ENCODE results near the gene SUGP1.
A peak's percentile ranks its signal among the peaks of the same experiment; 100 is the strongest.

The SUGP1 gene

DNA sequence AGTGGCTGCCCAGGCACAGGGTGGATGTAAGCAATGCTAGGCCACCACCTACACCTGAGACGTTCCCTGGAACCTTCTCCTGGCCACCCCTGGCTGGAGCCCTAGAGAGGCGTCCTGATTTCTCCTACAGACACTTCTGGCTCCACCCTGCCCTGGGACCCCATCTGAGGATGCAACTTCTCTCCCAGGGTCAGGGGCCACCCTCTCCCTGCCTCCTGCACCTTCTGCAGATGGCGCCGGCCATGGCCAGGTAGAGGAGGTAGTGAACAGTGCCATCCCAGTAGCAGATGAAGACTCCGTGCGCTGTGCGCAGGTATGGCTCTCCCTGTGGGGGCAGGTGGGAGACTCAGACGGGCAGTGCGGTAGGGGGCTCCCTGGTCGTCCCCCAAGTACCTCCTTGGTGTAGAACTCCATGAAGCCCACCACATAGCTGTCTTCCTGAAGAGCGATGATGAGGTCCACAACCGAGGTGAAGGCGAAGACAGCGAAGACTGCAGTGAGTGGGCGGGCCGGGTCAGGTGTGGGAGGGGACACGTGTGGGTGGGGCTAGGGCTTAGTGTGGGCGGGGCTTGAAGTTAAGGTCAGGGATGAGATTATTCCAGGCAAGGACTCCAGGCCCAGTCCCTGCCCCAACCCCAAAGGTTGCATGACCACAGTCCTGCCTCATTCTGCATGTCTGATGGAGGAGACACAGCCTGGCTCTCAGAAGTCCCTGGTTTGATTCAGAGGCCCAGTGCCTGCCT, 50.2 kb downstream of the SUGP1 start:
- Histone ChIP-seq H3K36me3 (ENCODE audit: insufficient read depth, low read depth, low read length) (no peaks in the 10 kb centered on the region), H3K9me3 (ENCODE audit: insufficient read depth, low read depth, low read length) (no peaks in the 10 kb centered on the region), H3K9ac (ENCODE audit: low read depth, low read length) (no peak overlapping the region), H3K4me3 (ENCODE audit: low read length) (no peak overlapping the region), H3K27me3 (ENCODE audit: insufficient read depth, low read length) (peaks cover 16% of the 10 kb centered on the region), H3K4me1 (ENCODE audit: insufficient read depth, low read length) (no peaks in the 10 kb centered on the region), H3K27ac (ENCODE audit: low read length) (no peak overlapping the region)

DNA sequence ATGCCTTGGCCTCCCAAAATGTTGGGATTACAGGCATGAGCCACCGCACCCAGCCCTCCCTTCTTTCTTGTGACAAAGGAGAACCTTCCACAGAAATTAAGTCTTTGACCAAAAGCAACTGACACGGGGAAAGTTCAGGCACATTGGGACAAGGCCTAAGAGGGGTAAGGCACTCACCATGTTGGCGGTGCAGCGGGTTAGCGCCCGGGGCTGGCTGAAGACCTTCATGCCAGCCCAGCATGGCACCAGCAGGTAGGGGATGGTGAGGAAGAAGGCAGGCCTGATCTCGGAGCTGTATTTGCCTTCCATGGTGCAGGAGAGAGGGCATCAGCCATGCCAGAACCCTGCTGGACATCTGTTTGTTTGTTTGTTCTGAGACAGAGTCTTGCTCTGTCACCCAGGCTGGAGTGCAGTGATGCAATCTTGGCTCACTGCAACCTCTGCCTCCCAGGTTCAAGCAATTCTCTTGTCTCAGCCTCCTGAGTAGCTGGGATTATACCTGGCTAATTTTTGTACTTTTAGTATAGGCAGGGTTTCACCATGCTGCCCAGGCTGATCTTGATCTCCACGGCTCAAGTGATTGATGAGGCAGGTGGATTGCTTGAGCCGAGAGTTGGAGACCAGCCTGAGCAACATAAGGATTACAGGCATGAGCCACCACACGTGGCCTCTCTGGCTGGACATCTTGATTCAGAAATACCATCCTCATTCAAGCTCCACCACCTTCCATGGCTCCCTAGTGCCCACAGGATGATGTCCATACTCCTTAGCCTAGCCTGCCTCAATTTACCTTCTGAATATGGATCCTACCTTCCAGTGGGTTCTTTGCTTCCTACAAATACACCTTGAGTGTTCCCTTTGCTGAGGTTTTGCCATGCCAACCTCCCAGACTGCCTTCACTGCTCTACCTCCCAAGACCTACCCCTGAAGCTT, 51.6 kb downstream of the SUGP1 start:
- Histone ChIP-seq H3K9ac (ENCODE audit: low read depth, low read length) (no peak overlapping the region), H3K27me3 (ENCODE audit: insufficient read depth, low read length) (peaks cover 17% of the 10 kb centered on the region), H3K4me3 (ENCODE audit: low read length) (no peak overlapping the region), H3K36me3 (ENCODE audit: insufficient read depth, low read depth, low read length) (no peaks in the 10 kb centered on the region), H3K4me1 (ENCODE audit: insufficient read depth, low read length) (no peaks in the 10 kb centered on the region), H3K27ac (ENCODE audit: low read length) (no peak overlapping the region), H3K9me3 (ENCODE audit: insufficient read depth, low read depth, low read length) (no peaks in the 10 kb centered on the region)

DNA sequence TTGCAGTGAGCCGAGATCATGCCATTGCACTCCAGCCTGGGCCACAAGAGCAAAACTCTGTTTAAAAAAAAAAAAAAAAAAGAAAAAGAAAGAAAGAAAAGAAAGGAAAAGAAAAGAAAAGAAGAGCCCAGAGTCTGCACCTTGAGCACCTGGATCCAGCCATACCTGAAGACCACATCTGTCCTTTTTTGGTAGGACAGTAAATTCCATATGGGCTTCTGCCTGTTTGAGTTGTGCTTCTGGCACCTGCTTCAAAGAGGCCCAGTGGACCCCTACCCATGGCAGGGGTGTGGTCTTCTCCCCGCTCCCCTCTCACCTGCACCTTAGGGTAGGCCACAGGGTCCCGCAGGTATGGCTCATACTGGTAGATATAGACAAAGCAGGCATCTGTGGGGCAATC, 53.0 kb downstream of the SUGP1 start:
- H3K4me3 ChIP-seq (ENCODE audit: low read length) = no peak overlapping the region
- no peaks in the 10 kb centered on the region for H3K9me3 ChIP-seq (ENCODE audit: insufficient read depth, low read depth, low read length)
- H3K27me3 ChIP-seq (ENCODE audit: insufficient read depth, low read length) = peaks cover 25% of the 10 kb centered on the region
- no peaks in the 10 kb centered on the region for H3K36me3 ChIP-seq (ENCODE audit: insufficient read depth, low read depth, low read length)
- no peak overlapping the region for H3K27ac ChIP-seq (ENCODE audit: low read length)
- no peak overlapping the region for H3K9ac ChIP-seq (ENCODE audit: low read depth, low read length)
- H3K4me1 ChIP-seq (ENCODE audit: insufficient read depth, low read length) = no peaks in the 10 kb centered on the region; the same call in 1 of the 2 replicates

DNA sequence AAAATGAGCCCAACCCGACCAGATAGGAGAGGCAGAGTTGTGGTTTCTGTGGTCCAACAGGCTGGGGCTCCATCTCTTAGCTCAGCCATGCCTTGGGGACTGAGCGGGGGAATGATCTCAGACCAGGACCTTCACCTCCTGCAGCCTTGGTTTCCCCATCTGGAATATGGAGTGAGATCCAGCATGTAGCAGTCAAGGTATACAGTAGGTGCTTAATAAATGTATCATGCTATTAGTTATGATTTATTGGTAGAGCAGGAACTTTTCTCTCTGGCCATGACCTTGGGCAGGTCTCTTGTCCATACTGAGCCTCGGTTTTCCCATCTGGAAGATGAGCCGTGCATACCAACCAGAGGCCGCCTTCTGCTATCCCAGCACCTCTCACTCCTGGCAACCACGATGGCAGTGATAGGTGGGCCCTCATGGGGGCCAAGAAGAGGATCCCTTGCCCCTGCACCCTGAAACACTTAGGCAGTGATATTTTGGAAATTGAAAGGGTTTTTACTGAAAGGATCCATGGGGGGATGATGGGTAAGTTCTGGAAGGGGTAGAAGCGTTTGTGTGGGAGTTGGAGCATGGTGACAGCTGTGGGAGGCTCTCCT, 56.3 kb downstream of the SUGP1 start:
- no peaks in the 10 kb centered on the region for H3K36me3 ChIP-seq (ENCODE audit: insufficient read depth, low read depth, low read length)
- no peak overlapping the region for H3K27ac ChIP-seq (ENCODE audit: low read length)
- peaks cover 3% of the 10 kb centered on the region; the same call in 1 of the 2 replicates for H3K4me1 ChIP-seq (ENCODE audit: insufficient read depth, low read length)
- H3K27me3 ChIP-seq (ENCODE audit: insufficient read depth, low read length) = peaks cover 37% of the 10 kb centered on the region
- no peaks in the 10 kb centered on the region for H3K9me3 ChIP-seq (ENCODE audit: insufficient read depth, low read depth, low read length)
- no peak overlapping the region for H3K4me3 ChIP-seq (ENCODE audit: low read length)
- no peak overlapping the region for H3K9ac ChIP-seq (ENCODE audit: low read depth, low read length)

DNA sequence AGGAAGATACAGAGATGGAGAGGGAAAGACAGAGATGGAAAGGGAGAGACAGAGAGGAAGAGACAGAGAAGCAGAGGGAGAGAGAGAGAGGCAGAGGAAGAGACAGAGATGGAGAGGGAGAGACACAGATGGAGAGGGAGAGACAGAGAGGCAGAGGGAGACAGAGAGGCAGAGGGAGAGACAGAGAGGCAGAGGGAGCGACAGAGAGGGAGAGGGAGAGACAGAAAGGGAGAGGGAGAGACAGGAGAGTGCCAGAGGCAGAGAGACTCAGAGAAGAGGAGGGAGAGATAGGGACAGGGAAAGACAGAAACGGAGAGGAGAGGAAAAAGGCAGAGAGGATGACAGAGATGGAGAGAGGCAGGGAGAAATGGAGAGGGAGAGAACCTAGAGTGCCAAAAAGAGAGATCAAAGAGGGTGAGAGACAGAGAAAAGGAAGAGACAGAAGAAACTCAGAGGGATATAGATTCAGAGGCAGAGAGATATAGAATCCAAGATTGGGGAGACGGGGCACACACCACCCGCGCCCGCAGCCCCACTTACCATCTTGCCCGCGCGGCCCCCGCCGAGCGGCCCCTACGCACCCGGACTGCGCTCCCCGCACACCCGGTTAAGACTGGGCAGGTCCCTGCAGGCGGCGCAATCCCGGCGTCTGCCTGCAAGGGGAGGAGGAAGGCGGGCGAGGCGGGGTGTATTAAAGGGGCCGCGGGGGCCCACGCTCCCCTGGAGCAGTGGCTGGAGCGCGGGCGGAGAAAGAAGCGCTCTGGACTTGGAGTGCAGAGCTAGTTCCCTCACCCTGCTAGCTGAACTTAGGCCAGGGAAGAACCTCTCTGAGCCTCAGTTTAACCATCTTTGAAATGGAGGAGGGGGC, 57.9 kb downstream of the SUGP1 start:
- H3K36me3 ChIP-seq (ENCODE audit: insufficient read depth, low read depth, low read length) = no peaks in the 10 kb centered on the region
- H3K4me1 ChIP-seq (ENCODE audit: insufficient read depth, low read length) = peaks cover 3% of the 10 kb centered on the region; the same call in 1 of the 2 replicates
- H3K27me3 ChIP-seq (ENCODE audit: insufficient read depth, low read length) = peaks cover 37% of the 10 kb centered on the region
- H3K4me3 ChIP-seq (ENCODE audit: low read length) = peak overlapping the region; percentile 79
- H3K9me3 ChIP-seq (ENCODE audit: insufficient read depth, low read depth, low read length) = no peaks in the 10 kb centered on the region
- H3K27ac ChIP-seq (ENCODE audit: low read length) = no peak overlapping the region
- H3K9ac ChIP-seq (ENCODE audit: low read depth, low read length) = no peak overlapping the region

DNA sequence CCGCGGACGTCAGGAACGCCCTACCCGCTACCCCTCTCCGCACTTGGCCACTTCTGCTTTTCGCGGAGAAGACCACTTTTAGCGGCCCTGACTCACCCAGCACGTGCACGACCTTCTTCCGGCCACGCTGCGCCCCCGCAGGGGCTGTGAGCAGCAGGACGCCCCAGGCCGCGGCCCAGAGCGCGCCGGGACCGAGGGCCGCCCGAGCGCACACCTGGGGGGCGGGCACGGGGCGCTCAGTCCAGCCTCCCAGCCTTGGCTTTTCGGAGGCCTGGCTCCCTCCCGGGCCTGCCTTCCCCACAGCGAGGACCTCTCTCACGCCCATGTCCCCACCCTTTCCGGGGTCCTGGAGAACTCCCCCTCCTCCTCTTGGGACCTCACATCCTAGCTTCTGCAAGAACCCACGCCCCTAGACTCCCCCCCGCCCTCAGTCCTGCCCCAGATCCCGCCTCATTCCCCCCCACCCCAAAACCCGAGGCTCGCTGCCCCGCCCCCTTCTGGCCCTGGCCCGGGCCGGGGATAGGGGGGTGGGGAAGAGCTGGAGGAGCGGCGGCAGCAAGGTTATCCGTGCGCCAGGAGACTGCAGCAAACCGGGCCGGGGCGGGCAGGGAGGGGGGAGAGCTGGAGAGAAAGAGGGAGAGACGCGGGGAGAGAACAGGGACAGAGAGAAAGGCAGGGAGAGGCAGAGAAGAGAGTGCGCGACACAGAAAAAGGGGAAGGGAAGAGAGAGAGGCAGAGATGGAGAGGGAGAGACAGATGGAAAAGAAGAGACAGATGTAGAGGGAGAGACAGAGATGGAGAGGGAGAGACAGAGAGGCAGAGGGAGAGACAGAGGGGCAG, 58.7 kb downstream of the SUGP1 start:
- Histone ChIP-seq H3K9me3 (ENCODE audit: insufficient read depth, low read depth, low read length) (no peaks in the 10 kb centered on the region), H3K4me3 (ENCODE audit: low read length) (peak overlapping the region; percentile 79), H3K4me1 (ENCODE audit: insufficient read depth, low read length) (peaks cover 3% of the 10 kb centered on the region; the same call in 1 of the 2 replicates), H3K9ac (ENCODE audit: low read depth, low read length) (peak overlapping the region; percentile 58; the same call in 1 of the 2 replicates), H3K27me3 (ENCODE audit: insufficient read depth, low read length) (peaks cover 37% of the 10 kb centered on the region), H3K27ac (ENCODE audit: low read length) (no peak overlapping the region), H3K36me3 (ENCODE audit: insufficient read depth, low read depth, low read length) (no peaks in the 10 kb centered on the region)

DNA sequence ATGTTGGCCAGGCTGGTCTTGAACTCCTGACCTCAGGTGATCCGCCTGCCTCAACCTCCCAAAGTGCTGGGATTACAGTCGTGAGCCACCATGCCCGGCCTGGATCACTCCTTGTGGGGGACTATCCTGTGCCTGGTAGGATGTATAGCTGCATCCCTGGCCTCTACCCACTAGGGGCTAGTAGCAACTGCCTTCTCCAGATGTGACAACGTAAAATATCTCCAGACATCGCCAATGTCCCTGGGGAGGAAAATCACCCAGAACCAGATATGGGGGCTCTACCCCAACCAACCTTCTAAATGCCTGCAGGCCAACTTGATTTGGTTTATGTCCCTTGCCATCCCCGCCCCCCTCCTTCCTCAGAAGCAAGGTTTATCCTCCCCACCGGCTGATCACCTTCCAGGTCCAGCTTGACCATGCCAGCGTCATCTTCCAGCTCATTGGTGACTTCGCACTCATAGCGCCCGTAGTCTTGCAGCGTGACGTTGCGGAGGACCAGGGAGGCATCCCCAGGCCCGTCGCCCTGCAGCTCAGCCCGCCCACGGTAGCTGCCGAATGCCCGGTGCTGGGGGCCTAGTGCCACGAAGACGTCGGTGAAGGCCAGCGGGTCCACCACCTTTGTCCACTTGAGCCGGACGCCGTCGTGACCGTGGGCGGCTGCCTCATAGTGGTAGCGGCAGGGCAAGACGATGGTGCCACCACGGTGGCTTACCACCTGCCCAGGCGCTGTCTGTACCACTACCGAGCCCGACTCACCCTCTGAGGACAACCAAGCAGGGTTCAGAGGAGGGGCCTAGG, 59.7 kb downstream of the SUGP1 start:
- Histone ChIP-seq H3K4me3 (ENCODE audit: low read length) (peak overlapping the region; percentile 79), H3K27me3 (ENCODE audit: insufficient read depth, low read length) (peaks cover 43% of the 10 kb centered on the region), H3K4me1 (ENCODE audit: insufficient read depth, low read length) (peaks cover 3% of the 10 kb centered on the region; the same call in 1 of the 2 replicates), H3K36me3 (ENCODE audit: insufficient read depth, low read depth, low read length) (no peaks in the 10 kb centered on the region), H3K9me3 (ENCODE audit: insufficient read depth, low read depth, low read length) (no peaks in the 10 kb centered on the region), H3K9ac (ENCODE audit: low read depth, low read length) (peak overlapping the region; percentile 58; the same call in 1 of the 2 replicates), H3K27ac (ENCODE audit: low read length) (no peak overlapping the region)

DNA sequence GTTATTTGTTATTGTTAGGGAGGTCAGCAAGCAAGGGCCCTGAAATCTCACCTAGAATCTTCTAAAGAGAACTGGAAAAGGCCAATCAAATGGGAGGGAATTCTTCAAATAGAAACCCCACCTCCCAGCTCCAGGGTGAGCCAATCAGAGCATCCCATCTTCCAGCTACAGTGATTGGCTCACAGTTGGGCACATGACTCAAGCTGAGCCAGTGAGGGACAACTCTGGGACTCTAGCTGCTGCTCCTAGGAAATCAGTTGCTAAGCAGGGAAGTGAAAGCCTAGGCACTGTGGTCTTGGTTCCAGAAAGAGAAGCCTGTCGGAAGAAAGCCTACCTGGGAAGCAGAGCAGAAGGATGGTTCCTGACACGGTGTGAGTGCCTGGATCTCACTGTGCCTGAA, 60.6 kb downstream of the SUGP1 start:
- H3K27me3 ChIP-seq (ENCODE audit: insufficient read depth, low read length) = peaks cover 49% of the 10 kb centered on the region
- H3K27ac ChIP-seq (ENCODE audit: low read length) = no peak overlapping the region
- no peak overlapping the region for H3K9ac ChIP-seq (ENCODE audit: low read depth, low read length)
- no peaks in the 10 kb centered on the region for H3K36me3 ChIP-seq (ENCODE audit: insufficient read depth, low read depth, low read length)
- peaks cover 3% of the 10 kb centered on the region; the same call in 1 of the 2 replicates for H3K4me1 ChIP-seq (ENCODE audit: insufficient read depth, low read length)
- H3K9me3 ChIP-seq (ENCODE audit: insufficient read depth, low read depth, low read length) = no peaks in the 10 kb centered on the region
- H3K4me3 ChIP-seq (ENCODE audit: low read length) = no peak overlapping the region

DNA sequence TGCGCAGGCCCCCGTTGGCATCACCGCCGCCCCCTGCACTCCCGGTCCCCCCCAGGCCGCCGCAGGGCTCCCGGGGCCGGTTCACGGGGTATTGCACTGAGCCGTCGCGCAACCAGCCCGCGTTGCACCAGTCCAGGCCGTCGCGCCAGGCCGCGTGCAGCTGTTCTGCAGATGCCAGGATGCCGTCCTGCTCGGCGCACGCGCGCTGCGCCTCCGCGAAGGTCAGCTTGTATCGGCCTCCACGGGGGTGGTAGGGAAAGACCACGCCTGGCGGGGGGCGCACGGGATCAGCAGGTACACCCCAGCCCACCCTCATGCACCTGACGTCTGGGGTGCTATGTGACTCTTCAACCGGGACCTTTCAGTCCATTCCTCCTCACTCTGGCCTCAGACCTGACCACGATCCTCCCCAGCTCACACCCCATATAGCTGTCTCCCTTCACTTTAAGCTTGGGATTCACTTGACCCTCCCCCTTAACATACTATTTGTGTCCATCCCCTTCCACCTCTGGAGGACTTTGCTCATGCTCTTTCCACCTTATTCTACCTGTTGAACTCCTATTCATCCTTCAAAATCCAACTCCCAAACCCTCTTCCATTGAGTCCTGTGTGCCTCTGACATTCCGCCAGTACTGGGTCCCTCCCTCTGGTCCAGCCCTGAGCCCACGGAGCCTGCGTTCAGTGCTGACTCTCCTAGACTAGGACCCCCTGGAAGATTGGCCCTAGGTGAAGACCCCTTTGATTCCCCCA, 61.5 kb downstream of the SUGP1 start:
- Histone ChIP-seq H3K9ac (ENCODE audit: low read depth, low read length) (no peak overlapping the region), H3K9me3 (ENCODE audit: insufficient read depth, low read depth, low read length) (no peaks in the 10 kb centered on the region), H3K27ac (ENCODE audit: low read length) (no peak overlapping the region), H3K27me3 (ENCODE audit: insufficient read depth, low read length) (peaks cover 51% of the 10 kb centered on the region), H3K36me3 (ENCODE audit: insufficient read depth, low read depth, low read length) (no peaks in the 10 kb centered on the region), H3K4me1 (ENCODE audit: insufficient read depth, low read length) (peaks cover 3% of the 10 kb centered on the region; the same call in 1 of the 2 replicates), H3K4me3 (ENCODE audit: low read length) (no peak overlapping the region)

Data from iPS-20b (cell line).